H54 (cell line): Measurements from ENCODE around the gene MARCHF10.

ENCODE experiments used
- DNase-seq: peaks from one replicate; pipeline ENCODE4 v3.0.0; 2011; ENCODE audit warnings: low spot score, mixed read lengths; ENCODE audit not compliant: insufficient read length
- FAIRE-seq: peaks from 3 replicates; lab custom pipeline; 2011; peaks lifted over from hg19 to GRCh38; lab: Jason Lieb, UNC
- POLR2A ChIP-seq: IDR thresholded peaks from 2 replicates; pipeline ENCODE4 v1.6.1; 2011; ENCODE audit warnings: low read depth, mild to moderate bottlenecking, low read length

The MARCHF10 gene

GRCh38 chr17:62666801-62667591 lies 141.1 kb downstream of the MARCHF10 start:
- FAIRE-seq, result no peak
- no peak for DNase-seq
- no peak for TF ChIP-seq POLR2A

GRCh38 chr17:62666061-62666800 lies 141.9 kb downstream of the MARCHF10 start:
- no peak for DNase-seq
- no peak for TF ChIP-seq POLR2A
- no peak for FAIRE-seq

DNA sequence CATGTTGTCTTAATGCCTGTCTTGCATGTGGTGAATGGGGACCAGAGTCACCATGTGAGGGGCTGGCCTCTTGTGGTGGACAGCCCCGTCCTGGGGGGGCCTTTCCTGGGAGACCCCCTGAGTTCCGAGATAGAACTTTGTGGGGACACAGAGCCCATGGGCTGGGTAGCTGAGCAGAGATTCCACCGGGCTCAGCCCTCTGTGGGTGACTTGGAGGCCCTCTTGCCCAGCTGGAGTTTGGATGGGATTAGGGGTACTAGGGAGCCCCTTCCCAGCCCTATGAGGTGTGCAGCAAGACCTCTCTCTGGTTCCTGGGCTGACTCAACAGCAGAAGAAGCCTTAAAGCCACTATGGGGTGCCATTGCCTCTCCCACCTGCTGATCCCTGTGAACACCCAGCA lies 142.5 kb downstream of the MARCHF10 start:
- no peak for DNase-seq
- no peak for TF ChIP-seq POLR2A
- no peak for FAIRE-seq

DNA sequence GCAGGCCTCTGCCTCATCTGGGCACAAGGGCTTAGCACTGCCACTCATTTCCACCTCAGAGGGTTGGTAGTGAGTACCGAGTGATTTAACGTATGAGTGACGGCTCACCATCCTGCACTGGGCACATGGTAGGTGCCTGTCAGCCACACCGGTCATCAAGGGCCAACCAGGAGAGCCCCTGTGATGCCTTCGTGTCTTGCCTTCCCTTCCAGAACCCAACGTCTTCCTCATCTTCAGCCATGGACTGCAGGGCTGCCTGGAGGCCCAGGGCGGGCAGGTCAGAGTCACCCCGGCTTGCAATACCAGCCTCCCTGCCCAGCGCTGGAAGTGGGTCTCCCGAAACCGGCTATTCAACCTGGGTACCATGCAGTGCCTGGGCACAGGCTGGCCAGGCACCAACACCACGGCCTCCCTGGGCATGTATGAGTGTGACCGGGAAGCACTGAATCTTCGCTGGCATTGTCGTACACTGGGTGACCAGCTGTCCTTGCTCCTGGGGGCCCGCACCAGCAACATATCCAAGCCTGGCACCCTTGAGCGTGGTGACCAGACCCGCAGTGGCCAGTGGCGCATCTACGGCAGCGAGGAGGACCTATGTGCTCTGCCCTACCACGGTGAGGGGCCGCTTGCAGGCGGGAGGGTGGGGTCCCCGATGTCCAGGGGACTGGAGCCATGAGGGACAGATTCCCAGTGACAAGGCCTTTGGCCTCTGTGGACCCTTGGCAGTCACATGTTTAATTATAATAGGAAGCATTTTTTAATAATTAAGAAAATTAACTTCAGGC lies 143.6 kb downstream of the MARCHF10 start:
- no peak for FAIRE-seq
- TF ChIP-seq POLR2A, result no peak

GRCh38 chr17:62663304-62663703 lies 144.8 kb downstream of the MARCHF10 start:
- DNase-seq (no peak), FAIRE-seq (no peak)
- no peak for TF ChIP-seq POLR2A

More for the DNA sequence above, 143.6 kb downstream of the MARCHF10 start:
- no peak for DNase-seq

DNA sequence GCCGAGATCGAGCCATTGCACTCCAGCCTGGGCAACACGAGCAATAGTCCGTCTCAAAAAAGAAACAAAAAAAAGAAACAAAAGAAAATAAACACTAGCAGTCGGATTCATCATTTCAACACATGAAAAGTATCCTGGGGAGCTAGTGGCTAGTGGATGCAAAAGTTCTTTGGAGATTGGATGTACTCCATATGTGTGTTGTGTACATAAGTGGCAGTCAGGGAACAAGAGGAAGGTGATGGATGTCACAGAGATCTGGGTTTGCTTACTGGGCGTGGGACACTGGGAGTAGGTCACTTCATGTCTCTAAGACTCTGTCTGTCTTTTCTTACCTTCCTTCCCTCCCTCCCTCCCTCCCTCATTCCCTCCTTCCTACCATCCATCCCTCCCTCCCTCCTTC lies 145.3 kb downstream of the MARCHF10 start:
- FAIRE-seq, result no peak
- TF ChIP-seq POLR2A, result no peak
- DNase-seq, result no peak

DNA sequence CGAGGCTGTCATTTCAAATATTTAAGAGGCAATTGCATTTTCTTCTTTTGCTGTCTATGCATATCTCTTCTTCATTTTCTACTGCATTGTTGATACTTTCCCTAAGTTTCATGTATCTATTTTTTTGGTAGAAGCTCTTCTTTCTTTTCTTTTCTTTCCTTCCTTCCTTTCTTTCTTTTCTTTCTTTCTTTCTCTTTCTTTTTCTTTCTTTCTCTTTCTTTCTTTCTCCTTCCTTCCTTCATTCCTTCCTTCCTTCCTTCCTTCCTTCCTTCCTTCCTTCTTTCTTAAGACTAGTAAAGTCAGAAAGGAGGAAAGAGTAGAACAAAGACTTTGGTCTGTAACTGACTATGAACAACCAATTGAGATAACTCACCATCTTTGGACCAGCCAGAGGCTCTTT lies 146.8 kb downstream of the MARCHF10 start:
- no peak for DNase-seq
- FAIRE-seq, result no peak

GRCh38 chr17:62660629-62661118 lies 147.4 kb downstream of the MARCHF10 start:
- no peak for FAIRE-seq
- DNase-seq, result no peak
- no peak for TF ChIP-seq POLR2A

More for the DNA sequence above, 146.8 kb downstream of the MARCHF10 start:
- TF ChIP-seq POLR2A, result no peak

- FAIRE-seq (no peak), DNase-seq (no peak)
- no peak for TF ChIP-seq POLR2A
Measured at GRCh38 chr17:62658136-62658920, 149.8 kb downstream of the MARCHF10 start.

DNA sequence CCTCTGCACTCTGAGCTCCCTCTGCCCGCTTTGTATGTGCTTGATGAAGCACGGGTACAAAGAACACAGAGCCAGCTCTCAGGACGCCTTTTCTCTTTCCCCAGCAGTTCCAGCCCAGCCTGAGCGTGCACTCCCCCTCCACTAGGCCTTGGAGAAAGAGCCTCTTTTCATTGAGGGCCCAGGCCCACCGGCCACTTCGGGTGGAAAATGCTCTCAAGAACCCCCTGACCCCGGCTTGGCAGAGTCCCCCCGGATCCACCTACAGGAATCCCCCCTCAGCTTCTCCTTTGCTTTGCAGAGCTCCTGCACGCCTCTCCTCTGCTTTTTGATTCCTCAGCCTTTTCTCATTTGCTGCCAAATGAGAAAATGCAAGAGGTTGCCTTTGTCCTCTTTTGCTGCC lies 150.4 kb downstream of the MARCHF10 start:
- DNase-seq (no peak), FAIRE-seq (no peak)
- TF ChIP-seq POLR2A, result no peak

DNA sequence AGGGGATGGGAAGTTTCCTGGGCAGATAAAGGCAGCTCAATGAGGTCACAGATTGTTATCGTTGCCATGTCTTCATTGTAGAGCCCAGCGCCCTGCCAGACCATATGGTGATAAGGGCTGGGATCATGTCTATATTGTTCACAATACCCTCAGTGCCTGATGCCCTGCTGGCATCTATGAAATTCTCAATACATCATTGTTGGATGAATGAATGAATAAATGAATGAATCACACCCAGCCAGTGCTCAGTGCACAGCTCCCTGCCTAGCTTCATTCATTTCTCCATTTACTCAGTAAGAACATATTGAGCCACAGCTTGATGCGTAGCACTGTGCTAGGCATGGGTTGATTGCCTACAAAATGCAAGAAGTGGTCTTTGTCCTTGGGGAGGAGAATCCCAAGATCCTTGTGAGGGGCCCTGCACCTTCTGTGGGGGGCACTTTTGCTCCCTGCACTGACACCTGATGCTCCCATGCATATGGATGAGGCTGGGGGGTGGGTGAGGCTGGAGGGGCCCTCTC lies 150.9 kb downstream of the MARCHF10 start:
- FAIRE-seq (no peak), DNase-seq (no peak)

GRCh38 chr17:62656446-62656845 lies 151.7 kb downstream of the MARCHF10 start:
- DNase-seq (no peak), FAIRE-seq (no peak)
- TF ChIP-seq POLR2A, result no peak

More for the DNA sequence above, 150.9 kb downstream of the MARCHF10 start:
- TF ChIP-seq POLR2A, result no peak

GRCh38 chr17:62655656-62656055 lies 152.5 kb downstream of the MARCHF10 start:
- TF ChIP-seq POLR2A, result no peak
- FAIRE-seq (no peak), DNase-seq (no peak)
